K562 (cell line): ENCODE data around the gene KMT2D. TPM values are rescaled to one million over a fixed set of nuclear protein-coding genes. Genes with fewer than 3 reads are reported as not detected.

Source experiments
- BHLHE40 ChIP-seq: IDR thresholded peaks from 2 replicates; pipeline ENCODE4 v1.6.1; 2011; ENCODE audit warnings: low read length, improper control_type of control experiment
- CTCFL ChIP-seq: IDR thresholded peaks from 2 replicates; pipeline ENCODE4 v1.6.1; 2011; ENCODE audit warnings: borderline replicate concordance, low read depth, mild to moderate bottlenecking, moderate library complexity, low read length; ENCODE audit not compliant: insufficient read depth, poor library complexity, severe bottlenecking
- E2F5 ChIP-seq: sonication (generic); formaldehyde crosslinking; IDR thresholded peaks from 2 replicates; pipeline ENCODE4 v1.8.0; 2022; ENCODE audit warnings: mild to moderate bottlenecking, missing genetic modification reagents
- E2F8 ChIP-seq: fragments of 450-650 bp; IDR thresholded peaks from 2 replicates; pipeline ENCODE4 v1.7.1; 2018; ENCODE audit warnings: mild to moderate bottlenecking, low read depth; ENCODE audit not compliant: partially characterized antibody
- ESRRA ChIP-seq: fragments of 450-650 bp; IDR thresholded peaks from 2 replicates; pipeline ENCODE4 v1.6.1; 2014; ENCODE audit warnings: low read depth, mild to moderate bottlenecking, moderate library complexity, borderline replicate concordance
- HBP1 ChIP-seq: fragments of 450-650 bp; formaldehyde crosslinking; IDR thresholded peaks from 2 replicates; pipeline ENCODE4 v1.4.0; 2022; ENCODE audit warnings: missing genetic modification characterization
- JUND ChIP-seq, 2 experiments: IDR thresholded peaks; 2 replicates in 1 of 2; 3 replicates in 1 of 2; pipeline ENCODE4 v1.6.1; 2011; ENCODE audit warnings: borderline replicate concordance in 2 of 2, low read depth in 2 of 2, low read length in 2 of 2, improper control_type of control experiment in 1 of 2, missing biosample characterization in 1 of 2, missing genetic modification characterization in 1 of 2, missing genetic modification reagents in 1 of 2
- LARP7 ChIP-seq: fragments of 450-650 bp; IDR thresholded peaks from 2 replicates; pipeline ENCODE4 v1.6.1; 2016
- MYBL2 ChIP-seq, 2 experiments: fragments of 450-650 bp in 1 of 2; sonication (generic) in 1 of 2; formaldehyde crosslinking in 1 of 2; IDR thresholded peaks; 2 replicates each; pipeline versions ENCODE4 v1.6.1 to v1.8.1; 2017 to 2022; ENCODE audit warnings: borderline replicate concordance in 1 of 2, inconsistent platforms in 1 of 2, low read depth in 1 of 2, mild to moderate bottlenecking in 1 of 2, missing genetic modification reagents in 1 of 2, moderate library complexity in 1 of 2
- MYC ChIP-seq, 2 experiments: fragments of 250-450 bp in 1 of 2; sonication (Bioruptor Pico) in 1 of 2; IDR thresholded peaks; 2 replicates each; pipeline versions ENCODE4 v1.5.1 to v1.6.1; 2012 to 2021; ENCODE audit warnings: low read depth in 2 of 2, borderline replicate concordance in 1 of 2, improper control_type of control experiment in 1 of 2, low read length in 1 of 2, mild to moderate bottlenecking in 1 of 2, moderate library complexity in 1 of 2
- NRF1 ChIP-seq, 2 experiments: fragments of 450-650 bp; IDR thresholded peaks in 1 of 2; conservative IDR thresholded peaks in 1 of 2; 2 replicates each; pipeline ENCODE4 v1.6.1; 2014; ENCODE audit warnings: mild to moderate bottlenecking in 2 of 2
- PHF21A ChIP-seq: fragments of 450-650 bp; IDR thresholded peaks from 2 replicates; pipeline ENCODE4 v1.6.1; 2017; ENCODE audit warnings: low read depth, borderline replicate concordance
- PML ChIP-seq: IDR thresholded peaks from 2 replicates; pipeline ENCODE4 v1.6.1; 2012; ENCODE audit warnings: low read length, inconsistent platforms
- PPARD ChIP-seq: fragments of 250-450 bp; sonication (Bioruptor Pico); IDR thresholded peaks from 2 replicates; pipeline ENCODE4 v1.8.0; 2022; ENCODE audit warnings: inconsistent platforms, mild to moderate bottlenecking, moderate library complexity
- RFX7 ChIP-seq: fragments of 250-450 bp; sonication (Bioruptor Pico); IDR thresholded peaks from 2 replicates; pipeline ENCODE4 v1.5.1; 2021; ENCODE audit warnings: mild to moderate bottlenecking
- TRIM28 ChIP-seq: fragments of 450-650 bp; IDR thresholded peaks from 2 replicates; pipeline ENCODE4 v1.6.1; 2017
- ZNF124 ChIP-seq: sonication (generic); formaldehyde crosslinking; IDR thresholded peaks from 2 replicates; pipeline ENCODE4 v1.8.1; 2022; ENCODE audit warnings: missing genetic modification reagents
- ZNF444 ChIP-seq: fragments of 250-450 bp; sonication (Bioruptor Pico); IDR thresholded peaks from 2 replicates; pipeline ENCODE4 v1.4.0; 2020; ENCODE audit warnings: mild to moderate bottlenecking, moderate library complexity
- polyA plus RNA-seq, 8 experiments: library from polyadenylated mRNA; depleted of rRNA in 4 of 8; stranded (reverse) in 5 of 8; unstranded in 3 of 8; fragments of >200 nt; fragmentation: Nextera tagmentation in 2 of 8; fragmentation: Illumina TruSeq in 1 of 8; extraction: Ambion mirVana in 2 of 8; extraction: Trizol in 1 of 8; gene quantifications; 2 replicates each; pipeline versions ENCODE4 v1.2.1 to v1.2.3, GENCODE V29; 2011 to 2014; ENCODE audit warnings: inconsistent platforms in 1 of 8, missing spikeins in 1 of 8
- total RNA-seq, 7 experiments: library from RNA; depleted of rRNA in 6 of 7; stranded (reverse); fragments of >200 nt in 6 of 7; fragmentation: Illumina TruSeq in 2 of 7; extraction: Trizol in 2 of 7; gene quantifications; 2 replicates each; pipeline versions ENCODE4 v1.2.1 to v1.2.3, GENCODE V29; 2011 to 2021; ENCODE audit warnings: low replicate concordance in 1 of 7

The KMT2D gene
- total and polyA plus RNA-seq, 9 of the 15 experiments (the other 6 are each of a cell fraction or from before 2014, with no cell fraction given) = 0.22 to 93.7 (median 13.7) TPM

GRCh38 chr12:49069507-49070346 lies 9.1 kb upstream of the KMT2D start, which contains the start of gene RHEBL1 (continued):
- no peak for TF ChIP-seq PPARD (CRISPR knock-in tag)
- peak; percentile 37; the same call in 1 of the 2 replicates for TF ChIP-seq PML
- no peak for TF ChIP-seq E2F5 (CRISPR knock-in tag)
- TF ChIP-seq ZNF444 (CRISPR knock-in tag) = no peak
- 0 out of 2 replicates have a peak, but pooled peaks have one; percentile 8 for TF ChIP-seq HBP1 (CRISPR knock-in tag)
- no peak for TF ChIP-seq RFX7 (CRISPR knock-in tag)
- peak; percentile 89 for TF ChIP-seq BHLHE40
- TF ChIP-seq JUND (IDR thresholded peaks at IDR 0.05; ENCODE audit: borderline replicate concordance, low read depth, low read length) = peak; percentile 17; the same call in 1 of the 2 replicates
- no peak; the same call in 2 of the 3 replicates for TF ChIP-seq JUND (tag; IDR thresholded peaks at IDR 0.05; ENCODE audit: borderline replicate concordance, low read depth, low read length)
- TF ChIP-seq ZNF124 = no peak
- TF ChIP-seq LARP7 = peak; percentile 88; the same call in 1 of the 2 replicates
- 0 out of 2 replicates have a peak, but pooled peaks have one; percentile 13 for TF ChIP-seq ESRRA
- no peak for TF ChIP-seq MYBL2 (IDR thresholded peaks at IDR 0.05; ENCODE audit: low read depth)
- no peak for TF ChIP-seq MYBL2 (CRISPR knock-in tag; IDR thresholded peaks at IDR 0.05; ENCODE audit: borderline replicate concordance)
- 0 out of 2 replicates have a peak, but pooled peaks have one; percentile 43 for TF ChIP-seq TRIM28
- TF ChIP-seq PHF21A = peak; percentile 20; the same call in 1 of the 2 replicates
- peak; percentile 48 for TF ChIP-seq CTCFL
- TF ChIP-seq NRF1 (conservative IDR thresholded peaks at IDR 0.05 in 1 of 2, IDR thresholded peaks at IDR 0.05 in 1 of 2) = peak; percentile 97
- peak; percentile 86 for TF ChIP-seq MYC (IDR thresholded peaks at IDR 0.05; ENCODE audit: low read depth, low read length)
- peak; percentile 28; the same call in 1 of the 2 replicates for TF ChIP-seq MYC (CRISPR knock-in tag; IDR thresholded peaks at IDR 0.05; ENCODE audit: borderline replicate concordance, low read depth)
- peak; percentile 32 for TF ChIP-seq E2F8
